ENCODE data around the gene PI16. TPM values are rescaled to one million over a fixed set of nuclear protein-coding genes. Genes with fewer than 3 reads are reported as not detected.

Gene PI16
- total and polyA plus RNA-seq, 8 donors = 0.15 to 2.5 (median 0.70) TPM

DNA sequence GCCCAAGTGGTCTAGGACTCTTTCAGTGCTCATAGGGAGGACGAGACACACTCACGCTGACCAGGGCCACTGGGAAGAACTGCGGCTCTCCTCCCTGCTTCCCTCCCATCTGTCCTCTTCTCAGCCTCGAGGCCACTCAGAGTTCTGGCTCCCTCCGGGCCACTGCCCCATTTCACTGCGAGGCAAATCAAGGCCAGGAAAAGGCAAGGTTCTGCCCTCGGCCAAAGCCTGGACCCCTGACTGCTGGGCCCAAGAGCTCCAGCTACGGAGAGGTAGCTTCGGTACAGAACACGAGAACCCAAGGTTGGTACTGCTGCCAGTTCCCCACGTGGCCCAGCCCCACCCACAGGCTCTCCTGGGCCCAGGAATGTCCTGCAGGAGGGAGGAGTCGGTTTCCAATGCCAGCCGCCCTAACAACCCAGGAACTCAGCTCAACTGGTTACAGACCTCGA, 14.7 kb downstream of the PI16 start:
- Histone ChIP-seq H3K27ac (peak overlapping the region in 1 of 2 donors; percentile 15), H3K4me1 (peaks cover 0 to 8% of the 10 kb centered on the region in 2 donors), H3K4me3 (no peak overlapping the region), H3K27me3 (no peaks in the 10 kb centered on the region), H3K36me3 (peaks cover 6 to 80% of the 10 kb centered on the region in 2 donors), H3K9me3 (no peaks in the 10 kb centered on the region)
- intact Hi-C loops (cut with DNase I) = no loop called here
- TF ChIP-seq, protein P1, sequence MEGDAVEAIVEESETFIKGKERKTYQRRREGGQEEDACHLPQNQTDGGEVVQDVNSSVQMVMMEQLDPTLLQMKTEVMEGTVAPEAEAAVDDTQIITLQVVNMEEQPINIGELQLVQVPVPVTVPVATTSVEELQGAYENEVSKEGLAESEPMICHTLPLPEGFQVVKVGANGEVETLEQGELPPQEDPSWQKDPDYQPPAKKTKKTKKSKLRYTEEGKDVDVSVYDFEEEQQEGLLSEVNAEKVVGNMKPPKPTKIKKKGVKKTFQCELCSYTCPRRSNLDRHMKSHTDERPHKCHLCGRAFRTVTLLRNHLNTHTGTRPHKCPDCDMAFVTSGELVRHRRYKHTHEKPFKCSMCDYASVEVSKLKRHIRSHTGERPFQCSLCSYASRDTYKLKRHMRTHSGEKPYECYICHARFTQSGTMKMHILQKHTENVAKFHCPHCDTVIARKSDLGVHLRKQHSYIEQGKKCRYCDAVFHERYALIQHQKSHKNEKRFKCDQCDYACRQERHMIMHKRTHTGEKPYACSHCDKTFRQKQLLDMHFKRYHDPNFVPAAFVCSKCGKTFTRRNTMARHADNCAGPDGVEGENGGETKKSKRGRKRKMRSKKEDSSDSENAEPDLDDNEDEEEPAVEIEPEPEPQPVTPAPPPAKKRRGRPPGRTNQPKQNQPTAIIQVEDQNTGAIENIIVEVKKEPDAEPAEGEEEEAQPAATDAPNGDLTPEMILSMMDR (IDR thresholded peaks at IDR 0.05) = no peak
- peak in 2 of 4 donors; percentile 69 to 85 for DNase-seq
- peak; percentile 89 for ATAC-seq

GRCh38 chr6:36969988-36970891, 15.7 kb downstream of the PI16 start:
- peak; percentile 11 for ATAC-seq
- intact Hi-C loops (cut with DNase I) = no loop called here
- H3K4me1 ChIP-seq = no peaks in the 10 kb centered on the region
- H3K36me3 ChIP-seq = peaks cover 6 to 90% of the 10 kb centered on the region in 2 donors
- TF ChIP-seq, protein P1 (IDR thresholded peaks at IDR 0.05) = no peak
- no peak overlapping the region for H3K4me3 ChIP-seq
- DNase-seq = no peak
- no peaks in the 10 kb centered on the region for H3K27me3 ChIP-seq
- no peaks in the 10 kb centered on the region for H3K9me3 ChIP-seq
- H3K27ac ChIP-seq = peak overlapping the region in 1 of 2 donors; percentile 33

GRCh38 chr6:36970892-36971842, 16.6 kb downstream of the PI16 start:
- Histone ChIP-seq H3K9me3 (no peaks in the 10 kb centered on the region), H3K27me3 (no peaks in the 10 kb centered on the region), H3K4me3 (no peak overlapping the region), H3K36me3 (peaks cover 6 to 99% of the 10 kb centered on the region in 2 donors), H3K27ac (peak overlapping the region in 1 of 2 donors; percentile 33), H3K4me1 (no peaks in the 10 kb centered on the region)
- intact Hi-C loops (cut with DNase I) = no loop called here
- no peak for DNase-seq
- ATAC-seq = no peak
- TF ChIP-seq, protein P1 (IDR thresholded peaks at IDR 0.05) = no peak

- H3K4me1 ChIP-seq = no peaks in the 10 kb centered on the region
- ATAC-seq (no peak), DNase-seq (no peak)
- TF ChIP-seq, protein P1 (IDR thresholded peaks at IDR 0.05) = no peak
- H3K27me3 ChIP-seq = no peaks in the 10 kb centered on the region
- peaks cover 6 to 100% of the 10 kb centered on the region in 2 donors for H3K36me3 ChIP-seq
- intact Hi-C loops (cut with DNase I) = no loop called here
- H3K27ac ChIP-seq = no peak overlapping the region
- no peaks in the 10 kb centered on the region for H3K9me3 ChIP-seq
- H3K4me3 ChIP-seq = no peak overlapping the region
These were observed 17.6 kb downstream of the PI16 start for GRCh38 chr6:36971921-36972673.

Data from left lung (tissue), 10 donors.